NOMO-1 treated with DMSO at 0.1 percent for 48 hours (cell line): ENCODE data around the gene SRSF12.

Experiments used
- DNase-seq: peaks from one replicate; lab custom pipeline; 2025; ENCODE audit not compliant: unreplicated experiment; lab: John Stamatoyannopoulos, UW

Gene SRSF12

DNA sequence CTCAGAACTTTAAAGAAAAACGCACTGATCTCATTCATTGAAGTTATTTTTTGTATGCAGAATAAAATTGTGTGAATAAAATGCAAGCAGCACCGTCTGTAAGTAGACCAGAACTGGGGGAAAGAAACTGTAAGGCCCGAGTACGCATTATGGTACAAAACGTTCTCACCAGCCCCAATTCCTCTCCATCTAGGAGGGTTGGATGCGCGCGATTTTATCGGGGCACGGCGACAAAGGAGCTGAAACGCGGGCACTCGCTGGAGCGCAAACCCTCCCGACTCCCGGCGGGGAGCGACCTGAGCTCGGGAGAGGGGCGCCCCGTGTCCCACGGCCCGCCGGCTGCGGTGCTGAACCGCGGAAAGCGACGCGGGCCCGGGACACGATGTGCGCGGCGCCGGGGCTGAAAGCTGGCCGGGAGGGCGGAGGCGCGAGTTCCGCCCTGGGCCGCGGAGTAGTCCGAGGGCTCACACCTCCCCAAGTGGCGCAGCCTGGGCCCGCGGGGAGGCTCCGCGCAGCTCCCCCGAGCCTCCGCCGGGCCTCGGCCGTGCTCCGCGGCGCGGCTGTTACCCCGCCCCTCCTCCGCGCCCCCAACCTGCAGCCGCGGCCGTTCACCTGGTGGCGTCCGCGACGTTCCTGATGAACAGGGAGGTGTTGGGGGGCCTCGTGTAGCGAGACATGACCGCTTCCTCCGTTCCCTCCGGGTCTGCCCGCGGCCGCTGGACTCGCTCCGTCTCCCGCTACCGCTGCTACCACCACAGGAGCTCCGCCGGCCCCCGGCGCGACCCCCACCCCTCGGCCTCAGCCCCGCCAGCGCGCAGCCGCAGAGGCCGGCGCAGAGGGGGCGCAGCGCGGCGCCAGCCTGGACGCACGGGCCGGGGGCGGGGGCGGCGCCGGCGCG is at the start of gene SRSF12:
Gene SRSF12, minus strand, starts transcription at position 861 of the 898 bp plus-strand sequence. Its CDS starts 184 bp downstream, at position 677.
- peak; percentile 37 for DNase-seq

DNA sequence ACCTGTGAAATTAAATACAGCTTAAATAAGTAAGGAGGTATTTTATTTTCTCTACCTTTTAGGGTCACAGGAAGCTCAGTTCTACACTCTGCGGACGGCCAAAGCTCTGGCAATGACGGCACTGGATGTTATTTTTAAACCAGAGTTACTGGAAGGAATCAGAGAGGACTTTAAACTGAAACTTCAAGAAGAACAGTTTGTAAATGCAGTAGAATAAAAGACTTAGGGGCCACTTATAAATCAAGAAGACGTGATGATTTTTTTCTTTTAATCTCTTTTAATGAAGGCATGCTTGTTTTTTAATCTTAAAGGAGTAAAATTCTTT is 44.1 kb upstream of the SRSF12 start:
- no peak for DNase-seq

DNA sequence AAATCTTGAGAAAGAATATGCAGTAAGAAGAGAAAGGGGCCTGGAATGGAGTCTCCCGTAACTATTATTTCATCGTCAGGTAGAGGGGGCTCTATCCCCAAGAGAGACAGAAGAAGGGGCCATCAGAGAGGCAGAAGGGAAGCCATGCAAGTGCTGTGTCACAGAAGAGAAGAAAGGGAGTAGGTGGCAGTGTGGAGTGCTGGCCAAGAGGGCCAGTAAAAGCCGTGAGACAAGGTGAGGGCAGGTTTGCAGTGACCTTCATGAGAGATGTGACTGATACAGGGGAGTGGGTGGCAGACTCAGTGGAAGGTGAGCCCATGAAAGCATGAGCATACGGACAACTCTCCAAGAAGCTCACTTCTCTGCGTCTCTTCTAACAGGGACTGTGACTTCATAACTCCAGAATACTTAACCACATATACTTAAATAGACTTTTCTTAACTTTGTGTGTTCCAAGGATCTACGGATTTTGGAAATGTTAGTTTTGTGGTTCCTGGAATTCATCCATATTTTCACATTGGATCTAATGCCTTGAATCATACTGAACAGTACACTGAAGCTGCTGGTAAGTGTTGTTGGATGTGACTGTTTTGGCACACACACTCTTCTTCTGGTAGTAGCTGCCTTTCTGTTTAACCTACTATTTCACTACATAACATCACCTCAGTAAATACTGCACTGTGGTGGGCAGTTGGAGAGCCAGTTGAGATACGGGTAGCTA is 43.6 kb upstream of the SRSF12 start:
- DNase-seq: no peak

DNA sequence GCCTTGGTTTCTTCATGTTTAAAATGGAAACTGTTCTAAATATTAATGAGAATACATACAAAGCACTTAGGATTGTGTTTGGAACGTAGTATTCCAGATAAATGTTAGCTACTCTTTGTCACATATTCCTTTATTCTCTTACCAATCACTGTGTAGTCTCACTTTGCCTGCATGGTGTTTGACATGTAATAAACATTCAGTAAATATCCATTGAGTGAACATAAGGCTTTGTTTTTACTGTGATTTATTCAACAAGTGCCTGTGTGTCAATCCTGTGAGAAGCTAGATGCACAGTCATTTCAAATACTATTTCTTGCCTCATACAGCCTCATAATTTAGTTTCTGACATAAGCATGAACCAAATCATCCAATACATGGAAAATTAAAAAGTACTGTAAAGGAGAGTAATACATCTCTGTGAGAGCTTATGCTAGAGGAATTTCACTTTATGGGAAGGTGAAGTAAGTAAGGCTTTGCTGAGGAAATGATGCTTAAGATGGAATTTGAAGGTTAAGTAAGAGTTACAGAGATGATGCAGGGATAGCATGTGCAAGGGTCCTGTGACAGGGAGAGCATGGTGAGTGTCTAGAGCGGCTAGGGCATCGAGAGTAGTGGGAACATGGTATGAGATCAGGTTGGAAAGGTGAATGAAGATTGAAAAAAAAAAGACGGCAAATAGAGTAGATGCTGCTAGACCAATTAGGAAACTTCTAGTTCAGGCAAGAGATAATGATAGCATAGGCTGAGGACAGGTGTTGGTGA is 42.6 kb upstream of the SRSF12 start:
- no peak for DNase-seq

DNA sequence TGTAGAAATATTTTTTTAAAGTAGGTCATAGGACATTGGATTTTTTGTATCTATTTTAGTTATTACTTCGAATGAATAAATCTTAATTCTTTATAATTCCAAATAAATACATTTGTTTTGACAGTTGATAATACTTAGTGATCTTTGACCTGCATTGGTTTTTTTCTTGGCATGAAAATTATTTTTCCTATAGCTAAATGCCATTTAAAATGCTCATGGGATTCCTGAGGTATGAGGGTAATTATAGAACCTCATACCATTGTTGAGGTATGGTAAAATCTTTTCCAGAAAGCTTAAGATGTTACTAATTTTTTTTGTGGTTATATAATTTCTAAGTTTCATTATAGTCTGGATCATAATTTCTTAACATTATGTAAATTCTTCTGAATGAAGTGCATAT is 36.3 kb upstream of the SRSF12 start:
- DNase-seq: no peak

DNA sequence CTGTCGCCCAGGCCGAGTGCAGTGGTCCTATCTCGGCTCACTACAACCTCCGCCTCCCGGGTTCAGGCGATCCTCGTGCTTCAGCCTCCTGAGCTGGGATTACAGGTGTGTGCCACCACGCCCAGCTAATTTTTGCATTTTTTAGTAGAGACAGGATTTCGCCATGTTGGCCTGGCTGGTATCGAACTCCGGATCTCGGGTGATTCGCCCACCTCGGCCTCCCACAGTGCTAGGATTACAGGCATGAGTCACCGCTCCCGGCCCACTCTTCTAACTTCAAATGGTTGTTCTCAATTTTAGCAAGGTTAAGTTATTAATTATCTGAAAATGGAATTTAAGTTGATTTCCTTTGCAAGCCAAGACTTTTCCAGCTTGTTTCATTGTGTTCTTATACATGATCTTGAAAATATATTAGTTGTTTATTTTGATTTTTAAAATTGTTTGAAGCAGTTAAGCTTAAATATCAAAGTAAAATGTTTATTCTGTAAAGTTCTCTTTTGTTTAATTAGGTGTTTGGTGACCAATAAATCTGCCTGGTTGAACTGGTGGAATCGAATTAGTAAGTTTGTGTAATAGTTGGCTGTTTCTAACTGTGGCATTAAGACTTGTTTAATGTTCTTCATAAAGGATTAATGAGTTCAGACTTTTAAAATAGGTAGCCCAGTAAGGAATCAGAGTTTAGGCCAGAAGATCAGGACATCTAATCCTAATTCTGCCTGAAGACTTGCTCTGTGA is 30.3 kb upstream of the SRSF12 start:
- DNase-seq: no peak

DNA sequence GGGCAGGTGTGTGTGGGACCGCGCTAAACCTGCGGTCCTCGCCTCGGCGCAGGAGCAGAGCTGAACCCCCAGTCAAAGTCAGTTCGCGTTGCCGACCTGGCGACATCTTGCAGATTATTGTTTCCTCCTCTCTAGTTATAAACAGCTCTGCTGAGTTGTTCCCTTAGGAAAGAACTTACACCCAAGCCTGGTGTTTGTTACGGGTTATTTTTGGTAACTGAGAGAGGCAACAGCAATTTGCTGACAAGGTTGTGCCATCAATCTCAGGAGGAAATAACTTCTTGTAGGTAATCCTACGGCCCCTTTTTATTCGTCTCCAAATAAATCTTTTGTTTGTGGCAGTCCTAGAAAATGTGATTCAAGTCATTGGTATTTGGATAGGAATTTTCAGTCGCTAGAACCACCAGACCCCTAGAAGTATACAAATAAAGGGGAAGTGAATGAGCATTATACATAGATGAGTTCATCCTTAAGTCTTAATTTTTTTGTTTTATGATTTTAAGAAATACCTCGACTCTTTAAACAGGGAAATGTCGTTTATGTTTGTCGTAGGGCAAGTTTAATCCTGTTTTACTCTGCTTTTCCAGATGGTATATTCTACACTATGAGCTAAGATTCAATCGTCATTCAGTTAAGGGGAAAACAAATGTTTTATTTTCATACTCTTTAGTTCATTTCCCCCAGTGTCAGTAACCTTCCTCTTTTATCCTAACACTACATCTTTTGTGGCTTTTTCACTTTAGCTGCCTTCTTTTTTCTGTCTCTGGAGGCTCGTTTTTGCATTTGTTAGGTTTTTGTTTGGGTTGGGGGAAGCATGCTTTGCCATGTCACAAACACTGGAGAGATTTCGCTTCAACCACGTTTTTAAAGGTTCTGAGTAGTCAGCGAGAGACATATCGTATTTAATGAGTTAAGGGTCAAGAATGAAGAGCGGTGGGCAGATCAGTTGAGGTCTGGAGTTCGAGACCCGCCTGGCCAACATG is 29.1 kb upstream of the SRSF12 start:
- peak; percentile 32 for DNase-seq

DNA sequence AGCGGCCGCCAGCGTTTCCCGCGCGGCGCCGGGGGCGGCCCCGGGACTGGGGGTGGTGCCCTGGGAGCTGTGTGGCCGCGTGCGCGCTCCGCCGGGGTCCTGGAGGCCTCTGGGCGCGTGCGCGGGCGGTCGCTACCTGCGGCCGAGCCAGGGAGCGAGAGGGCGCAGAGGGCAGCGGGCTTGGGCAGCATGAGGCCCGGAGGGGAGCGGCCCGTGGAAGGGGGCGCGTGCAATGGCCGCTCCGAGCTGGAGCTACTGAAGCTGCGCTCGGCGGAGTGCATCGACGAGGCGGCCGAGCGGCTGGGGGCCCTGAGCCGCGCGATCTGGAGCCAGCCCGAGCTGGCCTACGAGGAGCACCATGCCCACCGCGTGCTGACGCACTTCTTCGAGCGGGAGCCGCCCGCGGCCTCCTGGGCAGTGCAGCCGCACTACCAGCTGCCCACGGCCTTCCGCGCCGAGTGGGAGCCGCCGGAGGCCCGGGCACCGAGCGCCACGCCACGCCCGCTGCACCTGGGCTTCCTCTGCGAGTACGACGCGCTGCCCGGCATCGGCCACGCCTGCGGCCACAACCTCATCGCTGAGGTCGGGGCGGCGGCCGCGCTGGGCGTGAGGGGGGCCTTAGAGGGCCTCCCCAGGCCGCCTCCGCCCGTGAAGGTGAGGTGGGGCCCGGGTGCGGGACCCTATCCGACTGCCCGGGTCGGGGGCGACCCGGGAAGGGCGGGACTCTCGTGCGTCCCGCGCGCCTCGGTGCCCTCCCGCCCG is 28.3 kb upstream of the SRSF12 start, which contains the start of gene PM20D2:
Gene PM20D2, plus strand, starts transcription at position 100 of the 762 bp plus-strand sequence. Its CDS starts 90 bp downstream, at position 190.
- peak; percentile 60 for DNase-seq

DNA sequence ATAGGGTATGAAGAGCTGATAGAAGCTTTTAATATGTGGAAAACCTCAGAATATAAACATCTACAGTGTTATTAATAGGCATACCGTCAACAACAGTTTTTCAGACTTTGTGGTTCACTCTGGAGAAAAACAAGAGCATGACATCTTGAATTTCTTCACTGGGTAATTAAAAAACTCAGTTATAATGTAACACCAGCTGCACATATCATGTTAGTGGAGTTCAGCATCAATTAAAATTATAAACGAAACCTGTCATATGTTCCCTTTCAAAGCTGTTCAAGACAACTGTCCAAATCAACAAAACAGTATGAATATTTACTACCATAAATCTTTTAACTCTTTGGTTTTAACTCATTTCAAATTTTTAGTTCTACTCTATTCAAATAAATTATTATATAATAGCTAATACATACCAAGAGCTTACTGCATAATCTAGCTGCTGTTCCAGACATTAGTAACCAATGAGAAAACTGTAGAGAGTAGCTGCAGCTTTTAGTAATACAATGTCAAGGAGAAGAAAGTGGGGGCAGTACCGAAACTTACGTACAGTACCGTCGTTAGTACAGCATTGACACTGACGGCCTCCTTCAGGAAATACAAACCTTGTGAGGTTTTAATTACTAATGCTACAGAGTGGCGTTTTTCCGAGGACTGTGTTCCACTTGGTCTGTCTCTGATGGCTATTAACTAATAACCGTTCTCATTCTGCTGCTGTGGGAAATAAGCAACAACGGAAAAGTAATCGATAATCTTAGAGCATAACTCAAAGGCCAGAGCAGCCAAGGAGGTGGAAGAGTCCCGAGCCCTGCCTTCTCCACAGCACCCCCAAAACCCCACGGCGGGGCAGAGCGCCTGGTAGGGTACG is 27.5 kb upstream of the SRSF12 start:
- DNase-seq: peak; percentile 73

DNA sequence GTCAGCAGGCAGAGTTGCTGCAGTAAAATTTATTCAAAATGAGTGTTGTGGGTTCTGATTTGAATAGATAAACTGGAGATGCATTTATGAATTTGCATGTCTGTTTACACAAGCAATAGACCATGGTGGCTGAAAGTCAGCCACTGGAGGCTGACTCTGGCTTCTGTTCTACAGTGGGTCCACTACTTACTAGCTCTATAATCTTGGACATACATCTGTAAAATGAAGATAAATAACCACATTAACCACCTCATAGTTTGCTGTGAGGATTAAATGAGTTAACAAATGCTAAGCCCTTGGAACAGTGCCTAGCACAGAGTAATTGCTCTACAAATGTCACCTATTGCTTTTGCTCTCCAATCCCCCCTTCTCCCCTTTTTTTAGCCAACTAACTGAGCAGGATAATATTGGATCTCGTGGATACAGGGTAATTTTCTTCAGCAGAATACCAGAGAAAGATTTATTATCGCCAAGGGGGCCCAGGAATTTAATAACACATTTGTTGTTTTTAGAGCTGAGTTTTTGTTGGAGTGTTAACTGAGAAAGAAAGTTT is 26.6 kb upstream of the SRSF12 start:
- no peak for DNase-seq

DNA sequence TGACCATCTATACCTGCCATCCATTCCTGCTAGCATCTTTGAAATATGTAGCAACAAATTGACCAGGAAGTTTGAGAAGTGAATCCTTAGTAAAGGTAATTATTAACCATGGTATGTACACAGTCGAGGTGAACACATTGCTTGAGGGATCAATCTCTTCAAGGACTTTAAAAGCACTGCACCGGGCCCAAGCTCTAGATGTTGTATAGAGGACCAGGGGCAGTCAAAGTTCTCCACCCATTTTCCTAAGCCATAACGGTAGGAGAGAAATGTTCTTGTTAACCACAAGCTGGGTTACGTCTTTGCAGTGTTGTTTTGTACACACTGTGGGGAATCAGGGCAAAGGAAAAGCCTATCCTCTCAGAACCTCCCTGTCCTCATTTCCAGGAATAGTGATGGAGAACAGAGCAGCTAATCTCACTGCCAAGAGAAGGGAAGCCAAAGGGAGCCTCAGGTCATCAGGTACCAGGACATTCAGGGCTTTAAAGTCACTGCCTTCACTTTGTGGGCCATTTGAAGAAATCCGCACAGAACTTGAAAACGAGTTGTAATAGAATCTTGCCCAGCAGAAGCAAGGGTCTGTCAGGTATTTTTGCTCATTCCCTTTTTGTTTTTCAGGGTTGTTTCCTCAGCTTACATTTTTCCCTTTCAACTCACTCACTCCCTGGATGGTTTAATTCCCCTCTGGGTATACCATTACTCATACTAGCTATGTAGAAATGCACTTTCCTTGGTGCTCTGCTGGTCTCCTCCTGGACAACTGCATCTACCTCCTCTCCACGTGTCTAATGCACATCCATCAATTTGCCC is 22.7 kb upstream of the SRSF12 start:
- no peak for DNase-seq

DNA sequence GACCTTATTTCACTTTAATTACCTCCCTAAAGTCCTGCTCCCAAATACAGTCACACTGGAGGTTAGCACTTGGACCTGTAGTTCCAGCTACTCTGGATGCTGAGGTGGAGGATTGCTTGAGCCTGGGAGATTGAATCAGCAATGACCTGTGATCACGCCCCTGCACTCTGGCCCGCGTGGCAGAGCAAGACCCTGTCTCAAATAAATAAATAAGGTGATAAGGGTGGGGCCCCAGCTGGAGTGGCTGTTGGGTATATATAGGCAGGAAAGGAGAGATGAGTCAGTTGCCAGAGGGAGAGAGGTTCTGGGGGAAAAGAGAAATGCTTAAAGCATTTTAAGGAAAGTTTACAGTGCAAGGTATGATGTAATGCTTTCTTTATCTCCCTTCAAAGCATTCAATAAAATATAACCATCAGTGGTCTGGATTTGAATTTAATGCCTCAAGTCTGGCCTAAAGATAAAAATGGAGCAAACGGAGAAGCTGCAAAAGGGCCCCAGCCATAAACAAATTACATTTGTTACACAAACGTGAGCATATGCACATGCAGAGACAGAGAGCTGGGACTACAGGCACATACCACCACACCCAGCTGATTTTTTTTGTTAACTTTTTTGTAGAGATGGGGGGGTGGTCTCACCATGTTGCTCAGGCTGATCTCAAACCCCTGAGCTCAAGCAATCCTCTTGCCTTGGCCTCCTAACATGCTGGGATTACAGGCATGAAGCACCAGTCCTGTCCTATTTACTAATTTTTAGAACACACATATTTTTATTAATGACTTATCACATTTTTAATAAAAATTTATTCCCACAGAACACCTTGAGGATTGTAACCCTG is 21.9 kb upstream of the SRSF12 start:
- no peak for DNase-seq

DNA sequence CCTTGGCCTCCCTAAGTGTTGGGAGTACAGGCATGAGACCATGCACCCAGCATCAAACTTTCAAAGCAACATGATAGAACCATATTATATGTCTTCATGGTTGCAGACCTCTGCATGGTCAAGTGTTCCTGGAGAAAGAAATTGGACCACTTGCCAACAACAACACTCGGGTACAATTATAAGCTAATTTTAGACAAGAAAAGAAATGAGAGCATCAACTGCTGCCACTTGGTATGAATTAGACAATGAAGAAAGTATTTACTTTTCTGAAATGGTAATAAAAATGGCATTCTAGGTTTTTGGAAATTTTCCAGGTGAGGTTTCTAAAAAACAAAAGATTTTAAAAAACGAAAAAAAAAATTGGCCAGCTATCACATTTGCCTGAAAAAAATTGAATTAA is 20.3 kb upstream of the SRSF12 start:
- no peak for DNase-seq

DNA sequence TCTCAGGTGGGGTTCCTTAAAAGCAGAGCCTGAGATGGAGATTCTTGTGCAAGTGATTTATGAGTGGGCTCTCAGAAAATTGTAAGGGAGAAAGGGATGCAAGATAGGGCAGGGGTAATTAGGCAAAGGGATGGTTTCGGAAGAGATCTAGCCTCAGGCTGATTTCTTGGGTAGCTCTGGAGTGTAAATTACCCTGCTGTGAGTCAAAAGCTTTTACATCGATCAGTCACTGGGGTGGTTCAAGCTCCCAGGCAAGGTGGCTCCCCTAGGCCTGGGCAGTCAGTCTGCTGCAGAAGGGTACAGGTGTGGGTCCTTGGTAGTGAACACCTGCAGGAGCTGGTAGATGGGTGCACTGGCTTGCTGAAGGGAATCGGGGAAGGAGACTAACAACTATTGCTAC is 16.9 kb upstream of the SRSF12 start:
- DNase-seq: no peak

DNA sequence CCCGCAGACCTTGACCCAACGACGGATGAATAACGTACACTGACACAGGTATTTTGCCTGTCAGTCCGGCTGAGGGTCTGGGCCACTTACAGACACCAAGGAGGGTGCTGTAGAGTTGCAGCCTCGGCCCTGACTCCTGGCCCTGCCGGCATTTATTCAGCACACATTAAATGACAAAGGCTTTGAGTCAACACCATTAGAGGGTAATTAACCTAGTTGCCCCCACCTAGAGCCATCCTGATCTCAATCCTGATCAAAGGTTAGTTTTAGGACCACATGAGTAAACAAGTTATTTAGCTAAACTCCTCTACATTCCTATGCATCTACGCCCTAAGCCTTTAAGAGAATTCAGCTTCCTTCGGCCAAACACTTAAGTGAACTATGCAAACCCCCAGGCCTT is 16.1 kb upstream of the SRSF12 start:
- DNase-seq: no peak

DNA sequence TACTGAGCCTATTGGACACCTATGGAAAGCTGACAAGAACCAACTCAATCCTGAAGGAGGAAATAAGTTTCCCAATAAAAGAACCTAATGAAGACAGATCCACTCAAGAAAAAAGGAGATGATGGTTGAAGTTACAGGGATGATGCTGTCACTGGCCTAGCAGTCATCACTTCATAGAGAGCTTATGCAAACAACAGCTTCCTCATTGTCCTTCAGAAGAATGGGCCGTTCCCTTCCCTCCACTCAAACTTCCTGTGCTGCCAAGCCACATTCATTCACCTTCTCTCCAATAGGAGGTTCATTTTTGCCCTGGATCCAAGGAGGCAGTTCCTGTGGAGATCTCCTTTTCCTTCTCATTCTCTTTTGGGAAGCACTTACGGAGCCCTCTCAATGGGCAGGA is 14.2 kb upstream of the SRSF12 start:
- DNase-seq: no peak
